Endodermal cell (in vitro differentiated cells): ENCODE results near the gene IL17A. TPM values are rescaled to one million over a fixed set of nuclear protein-coding genes. Genes with fewer than 3 reads are reported as not detected.

Experiments used
- DNase-seq: peaks from one replicate; pipeline ENCODE4 v3.0.0-alpha.2; 2017
- H3K27ac ChIP-seq: 2 replicates; pipeline ENCODE4 v1.5.1; 2013; ENCODE audit warnings: mild to moderate bottlenecking, low read depth, low read length, moderate library complexity
- H3K27me3 ChIP-seq: 2 replicates; pipeline ENCODE4 v1.6.1; 2013; ENCODE audit warnings: mild to moderate bottlenecking, low read length, moderate library complexity; ENCODE audit not compliant: insufficient read depth, control insufficient read depth, poor library complexity, severe bottlenecking
- H3K36me3 ChIP-seq: 2 replicates; pipeline ENCODE4 v1.7.0; 2013; ENCODE audit warnings: mild to moderate bottlenecking, low read length, moderate library complexity; ENCODE audit not compliant: control insufficient read depth, insufficient read depth
- H3K4me1 ChIP-seq: one replicate; pipeline ENCODE4 v1.7.0; 2013; ENCODE audit warnings: low read length; ENCODE audit not compliant: control insufficient read depth, insufficient read depth
- H3K4me3 ChIP-seq: 2 replicates; pipeline ENCODE4 v1.5.1; 2013; ENCODE audit warnings: mild to moderate bottlenecking, low read length, moderate library complexity
- H3K9ac ChIP-seq: 2 replicates; pipeline ENCODE4 v1.6.1; 2013; ENCODE audit warnings: mild to moderate bottlenecking, low read length, moderate library complexity; ENCODE audit not compliant: poor library complexity, severe bottlenecking; ENCODE audit errors: extremely low read depth
- H3K9me3 ChIP-seq: 2 replicates; pipeline ENCODE4 v1.6.1; 2013; ENCODE audit warnings: mild to moderate bottlenecking, low read length, moderate library complexity; ENCODE audit not compliant: control insufficient read depth
- H3K27ac Mint-ChIP-seq: 2 replicates; pipeline ENCODE4 v1.8.0; 2020; ENCODE audit warnings: mixed read lengths
- H3K27me3 Mint-ChIP-seq: 2 replicates; pipeline ENCODE4 v1.8.0; 2021; ENCODE audit warnings: mild to moderate bottlenecking, mixed read lengths; ENCODE audit not compliant: insufficient read depth
- H3K36me3 Mint-ChIP-seq: 2 replicates; pipeline ENCODE4 v1.8.0; 2020; ENCODE audit warnings: low read depth, mixed read lengths
- H3K4me1 Mint-ChIP-seq: 2 replicates; pipeline ENCODE4 v1.8.0; 2020; ENCODE audit warnings: mixed read lengths
- H3K4me3 Mint-ChIP-seq: 2 replicates; pipeline ENCODE4 v1.8.0; 2020; ENCODE audit warnings: mild to moderate bottlenecking, moderate library complexity, mixed read lengths
- H3K9me3 Mint-ChIP-seq: 2 replicates; pipeline ENCODE4 v1.8.0; 2020; ENCODE audit warnings: mild to moderate bottlenecking, mixed read lengths
- WGBS, 2 experiments: methylation state at CpG; one replicate each; pipeline versions ENCODE4 v1.1.5 to v1.1.7; 2013; ENCODE audit warnings: missing lambda C conversion rate in 2 of 2, mixed read lengths in 1 of 2; ENCODE audit not compliant: insufficient coverage in 1 of 2, insufficient read length in 1 of 2; 5-methylcytosine and 5-hydroxymethylcytosine counted together
- total RNA-seq, 2 donors: library from RNA; stranded (reverse); fragmentation: NEBNext Ultra II Directional in 1 of 2; extraction: Animal tissue kit (Norgen Biotek cat#: 25700) in 1 of 2; gene quantifications; 2 replicates in 1 of 2; 3 replicates in 1 of 2; pipeline ENCODE4 v1.2.1, GENCODE V29; 2021
- TF ChIP-seq, protein P1 (sequence below): fragments of 200-600 bp; sonication (generic); conservative IDR thresholded peaks from 2 replicates; pipeline ENCODE4 v1.5.0; 2021; ENCODE audit warnings: antibody characterized with exemption, mild to moderate bottlenecking

IL17A gene
- total RNA-seq, 2 donors from 2014 or later = not detected

DNA sequence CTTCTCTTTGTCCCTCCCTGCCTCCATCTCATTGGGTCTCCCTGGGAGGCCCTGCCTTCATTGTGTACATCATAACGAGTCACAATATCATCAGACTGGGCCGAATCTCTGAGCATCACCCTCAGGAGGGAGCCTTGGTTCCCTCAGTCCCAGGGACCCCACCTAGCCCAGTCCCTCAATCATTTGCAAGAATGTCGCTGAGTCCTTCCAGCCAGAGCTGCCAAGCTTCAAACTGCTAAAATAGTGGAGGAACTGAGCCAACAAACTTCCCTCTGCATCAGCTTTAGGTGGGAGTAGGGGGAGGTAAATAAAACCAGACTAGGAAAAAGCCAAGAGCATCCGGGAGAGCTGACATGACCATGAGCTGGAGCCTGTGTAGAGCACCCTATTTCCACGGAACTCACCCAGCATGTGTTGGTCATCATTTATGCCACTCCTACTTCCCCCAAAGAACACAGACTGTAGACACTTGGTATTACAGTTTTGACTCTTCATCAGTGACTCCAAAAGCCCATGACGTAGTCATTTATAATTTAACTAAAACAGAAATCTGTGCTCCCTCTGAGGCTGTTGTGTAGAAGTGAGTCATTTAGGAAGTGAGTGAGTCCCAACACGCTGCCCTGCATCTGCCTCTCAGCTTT, 28.8 kb upstream of the IL17A start:
- peaks cover 30% of the 10 kb centered on the region for H3K4me1 Mint-ChIP-seq
- TF ChIP-seq, protein P1, sequence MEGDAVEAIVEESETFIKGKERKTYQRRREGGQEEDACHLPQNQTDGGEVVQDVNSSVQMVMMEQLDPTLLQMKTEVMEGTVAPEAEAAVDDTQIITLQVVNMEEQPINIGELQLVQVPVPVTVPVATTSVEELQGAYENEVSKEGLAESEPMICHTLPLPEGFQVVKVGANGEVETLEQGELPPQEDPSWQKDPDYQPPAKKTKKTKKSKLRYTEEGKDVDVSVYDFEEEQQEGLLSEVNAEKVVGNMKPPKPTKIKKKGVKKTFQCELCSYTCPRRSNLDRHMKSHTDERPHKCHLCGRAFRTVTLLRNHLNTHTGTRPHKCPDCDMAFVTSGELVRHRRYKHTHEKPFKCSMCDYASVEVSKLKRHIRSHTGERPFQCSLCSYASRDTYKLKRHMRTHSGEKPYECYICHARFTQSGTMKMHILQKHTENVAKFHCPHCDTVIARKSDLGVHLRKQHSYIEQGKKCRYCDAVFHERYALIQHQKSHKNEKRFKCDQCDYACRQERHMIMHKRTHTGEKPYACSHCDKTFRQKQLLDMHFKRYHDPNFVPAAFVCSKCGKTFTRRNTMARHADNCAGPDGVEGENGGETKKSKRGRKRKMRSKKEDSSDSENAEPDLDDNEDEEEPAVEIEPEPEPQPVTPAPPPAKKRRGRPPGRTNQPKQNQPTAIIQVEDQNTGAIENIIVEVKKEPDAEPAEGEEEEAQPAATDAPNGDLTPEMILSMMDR = no peak
- DNase-seq = no peak
- Histone ChIP-seq H3K4me1 (no peaks in the 10 kb centered on the region), H3K9ac (no peak overlapping the region), H3K27me3 (no peaks in the 10 kb centered on the region), H3K9me3 (peaks cover 12% of the 10 kb centered on the region), H3K4me3 (no peak overlapping the region), H3K36me3 (no peaks in the 10 kb centered on the region), H3K27ac (no peak overlapping the region)
- H3K9me3 Mint-ChIP-seq = peaks cover 18% of the 10 kb centered on the region
- WGBS, 2 experiments = 75 to 92% methylated on average over 2 to 7 of the region's 7 CpGs
- H3K36me3 Mint-ChIP-seq = no peaks in the 10 kb centered on the region
- H3K4me3 Mint-ChIP-seq = no peak overlapping the region
- H3K27me3 Mint-ChIP-seq = no peaks in the 10 kb centered on the region
- H3K27ac Mint-ChIP-seq = no peak overlapping the region

DNA sequence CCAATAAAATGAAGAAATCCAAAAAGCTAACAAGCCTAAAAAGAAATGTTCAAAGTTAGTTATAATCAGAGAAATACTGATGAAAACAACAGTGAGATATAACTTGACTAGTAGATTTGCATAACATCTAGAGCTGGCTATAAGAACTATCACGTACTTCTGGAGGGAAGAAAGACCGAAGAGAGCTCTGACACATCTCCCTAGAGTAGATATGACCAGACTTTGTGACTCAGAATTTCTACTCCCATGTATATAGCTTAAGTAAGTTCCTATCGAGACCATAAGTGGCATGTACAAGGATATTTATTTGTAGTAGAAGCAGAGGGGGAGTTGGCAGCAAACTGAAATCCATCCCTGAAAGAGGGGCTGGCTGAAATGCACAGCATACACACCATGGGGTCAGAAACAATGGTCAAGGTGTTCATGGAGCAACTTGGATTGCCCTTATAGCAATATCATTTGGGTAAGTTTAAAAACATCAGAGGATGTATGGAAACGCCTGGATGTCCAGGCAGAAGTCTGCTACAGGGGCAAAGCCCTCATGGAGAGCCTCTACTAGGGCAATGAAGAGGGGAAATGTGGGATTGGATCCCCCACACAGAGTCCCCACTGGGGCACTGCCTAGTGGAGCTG, 25.6 kb upstream of the IL17A start:
- TF ChIP-seq, protein P1 = no peak
- Histone ChIP-seq H3K27me3 (no peaks in the 10 kb centered on the region), H3K9ac (no peak overlapping the region), H3K4me1 (no peaks in the 10 kb centered on the region), H3K36me3 (no peaks in the 10 kb centered on the region), H3K9me3 (peaks cover 12% of the 10 kb centered on the region), H3K27ac (no peak overlapping the region), H3K4me3 (no peak overlapping the region)
- peaks cover 18% of the 10 kb centered on the region for H3K4me1 Mint-ChIP-seq
- WGBS, 2 experiments = 90% methylated on average over 4 of the region's 4 CpGs
- no peaks in the 10 kb centered on the region for H3K27me3 Mint-ChIP-seq
- DNase-seq = no peak
- H3K4me3 Mint-ChIP-seq = no peak overlapping the region
- no peaks in the 10 kb centered on the region for H3K36me3 Mint-ChIP-seq
- no peak overlapping the region for H3K27ac Mint-ChIP-seq
- H3K9me3 Mint-ChIP-seq = peaks cover 18% of the 10 kb centered on the region

DNA sequence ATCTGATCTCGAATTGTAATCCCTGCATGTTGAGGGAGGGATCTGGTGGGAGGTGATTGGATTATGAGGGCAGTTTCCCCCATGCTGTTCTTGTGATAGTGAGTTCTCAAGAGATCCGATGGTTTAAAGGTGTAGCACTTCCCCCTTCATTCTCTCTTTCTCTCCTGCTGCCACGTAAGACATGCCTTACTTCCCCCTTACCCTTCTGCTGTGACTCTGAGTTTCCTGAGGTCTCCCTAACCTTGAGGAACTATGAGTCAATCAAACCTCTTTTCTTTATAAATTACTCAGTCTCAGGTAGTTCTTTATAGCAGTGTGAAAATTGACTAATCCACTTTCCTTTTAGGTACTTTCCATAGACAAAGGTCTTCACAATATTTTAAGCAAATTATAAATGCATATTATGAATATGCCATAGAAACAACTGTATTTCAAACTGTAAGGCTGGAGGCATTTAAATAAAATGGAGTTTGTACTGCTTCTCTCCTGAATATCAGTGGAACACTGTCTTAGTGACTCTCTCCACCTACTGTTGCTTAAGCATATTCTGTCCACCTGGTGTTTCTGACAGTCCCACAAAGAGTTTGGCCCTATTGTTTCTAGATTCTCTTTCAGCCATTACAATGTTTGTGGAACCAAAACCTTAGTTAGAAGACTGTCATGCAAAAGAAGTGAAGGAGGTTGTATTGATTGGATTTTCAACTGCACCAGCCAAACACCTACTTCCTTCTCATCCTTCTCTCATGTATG, 24.3 kb upstream of the IL17A start:
- WGBS, 2 experiments = 82% methylated on average over 3 of the region's 3 CpGs; no CpG with 5 or more reads in 1 of the 2 experiments
- H3K9me3 ChIP-seq = peaks cover 12% of the 10 kb centered on the region
- H3K27me3 Mint-ChIP-seq = no peaks in the 10 kb centered on the region
- no peak overlapping the region for H3K27ac Mint-ChIP-seq
- H3K4me3 ChIP-seq = no peak overlapping the region
- peaks cover 18% of the 10 kb centered on the region for H3K9me3 Mint-ChIP-seq
- H3K27ac ChIP-seq = no peak overlapping the region
- TF ChIP-seq, protein P1 = no peak
- no peaks in the 10 kb centered on the region for H3K4me1 ChIP-seq
- H3K4me3 Mint-ChIP-seq = no peak overlapping the region
- no peaks in the 10 kb centered on the region for H3K36me3 Mint-ChIP-seq
- H3K4me1 Mint-ChIP-seq = peaks cover 6% of the 10 kb centered on the region
- no peaks in the 10 kb centered on the region for H3K27me3 ChIP-seq
- no peak overlapping the region for H3K9ac ChIP-seq
- DNase-seq = no peak
- H3K36me3 ChIP-seq = no peaks in the 10 kb centered on the region
